ENCODE results near the gene RAE1. TPM values are rescaled to one million over a fixed set of nuclear protein-coding genes. Genes with fewer than 3 reads are reported as not detected.

The RAE1 gene
- total RNA-seq, 2 experiments from 2014 or later, result 45.6 to 46.5 TPM

- H3K4me1 Mint-ChIP-seq (ENCODE audit: low read depth), result peaks cover 78% of the 10 kb centered on the region
- H3K27ac Mint-ChIP-seq, result peak overlapping the region; percentile 99
- peak overlapping the region; percentile 80 for H3K4me3 Mint-ChIP-seq
Observed at GRCh38 chr20:57400821-57401564, 49.9 kb downstream of the RAE1 start.

GRCh38 chr20:57401565-57401918 lies 50.5 kb downstream of the RAE1 start:
- no peak for DNase-seq
- Mint-ChIP-seq H3K4me1 (ENCODE audit: low read depth) (peaks cover 72% of the 10 kb centered on the region), H3K27ac (peak overlapping the region; percentile 99), H3K27me3 (ENCODE audit: low read depth) (no peaks in the 10 kb centered on the region), H3K36me3 (ENCODE audit: low read depth) (peaks cover 57% of the 10 kb centered on the region), H3K4me3 (no peak overlapping the region), H3K9me3 (no peaks in the 10 kb centered on the region)
- CTCF ChIA-PET, result interaction anchor here (1.4 kb wide), 1 partner anchor 9 kb away, joined by 3 read pairs; no protein-coding TSS in a partner anchor
- intact Hi-C loops (cut with micrococcal nuclease), result no loop called here

More at GRCh38 chr20:57400821-57401564, 49.9 kb downstream of the RAE1 start:
- DNase-seq, result peak; percentile 33
- H3K27me3 Mint-ChIP-seq (ENCODE audit: low read depth), result no peaks in the 10 kb centered on the region
- H3K36me3 Mint-ChIP-seq (ENCODE audit: low read depth), result peaks cover 59% of the 10 kb centered on the region
- CTCF ChIA-PET, result interaction anchor here (1.0 to 1.4 kb wide), 3 partner anchors 8 to 95 kb away, joined by 3 read pairs; no protein-coding TSS in a partner anchor
- intact Hi-C loops (cut with micrococcal nuclease), result no loop called here
- no peaks in the 10 kb centered on the region for H3K9me3 Mint-ChIP-seq

DNA sequence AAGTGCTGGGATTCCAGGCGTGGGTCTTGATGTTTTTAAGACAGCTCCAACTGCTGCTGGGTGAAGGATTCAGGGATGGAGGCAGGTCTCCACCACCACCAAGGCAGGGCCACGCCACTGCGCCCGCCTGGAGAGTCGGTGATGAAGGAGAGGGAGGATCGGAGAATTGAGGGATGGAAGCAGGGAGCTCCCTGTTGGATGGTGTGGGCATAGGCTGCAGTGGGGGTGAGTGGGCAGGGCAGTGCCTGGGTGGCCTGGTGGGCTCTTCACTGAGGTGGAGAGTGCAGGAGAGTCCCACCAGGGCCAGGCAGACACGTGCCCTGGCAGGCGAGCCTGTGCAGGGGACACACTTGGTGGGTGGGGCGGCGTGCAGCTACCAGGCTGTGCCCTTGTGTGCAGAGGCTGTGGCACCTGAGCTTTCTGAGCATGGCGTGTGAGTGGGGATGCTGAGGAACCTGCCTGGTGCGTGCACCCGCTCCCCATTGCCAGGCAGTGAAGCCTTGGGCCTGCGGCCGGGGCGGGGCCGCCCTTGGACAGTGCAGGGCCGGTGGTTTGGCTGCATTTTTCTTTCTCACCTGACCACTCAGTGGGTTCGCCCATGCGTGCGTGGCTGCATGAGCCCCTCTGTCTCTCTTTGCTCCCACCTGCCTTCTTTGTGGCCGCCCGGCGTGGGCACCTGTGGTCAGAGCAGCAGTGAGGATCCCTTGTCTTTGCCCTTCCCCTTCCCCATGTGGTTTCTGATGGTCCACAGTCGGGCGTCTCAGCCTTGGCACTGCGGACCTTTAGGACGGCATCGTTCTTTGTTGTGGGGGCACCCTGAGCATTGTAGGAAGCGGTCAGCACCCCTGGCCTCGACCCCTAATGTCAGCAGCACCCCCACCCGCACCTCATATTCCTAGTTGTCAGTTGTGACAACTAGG lies 51.4 kb downstream of the RAE1 start:
- peak overlapping the region; percentile 99 for H3K27ac Mint-ChIP-seq
- H3K9me3 Mint-ChIP-seq, result no peaks in the 10 kb centered on the region
- CTCF ChIA-PET, result interaction anchor here (1.4 kb wide), 1 partner anchor 10 kb away, joined by 3 read pairs; no protein-coding TSS in a partner anchor
- no peak overlapping the region for H3K4me3 Mint-ChIP-seq
- no peaks in the 10 kb centered on the region for H3K27me3 Mint-ChIP-seq (ENCODE audit: low read depth)
- H3K36me3 Mint-ChIP-seq (ENCODE audit: low read depth), result peaks cover 56% of the 10 kb centered on the region
- no peak for DNase-seq
- peaks cover 65% of the 10 kb centered on the region for H3K4me1 Mint-ChIP-seq (ENCODE audit: low read depth)
- intact Hi-C loops (cut with micrococcal nuclease), result no loop called here

- peaks cover 57% of the 10 kb centered on the region for H3K4me1 Mint-ChIP-seq (ENCODE audit: low read depth)
- H3K36me3 Mint-ChIP-seq (ENCODE audit: low read depth), result peaks cover 58% of the 10 kb centered on the region
- H3K27me3 Mint-ChIP-seq (ENCODE audit: low read depth), result no peaks in the 10 kb centered on the region
- intact Hi-C loops (cut with micrococcal nuclease), result no loop called here
- H3K27ac Mint-ChIP-seq, result peak overlapping the region; percentile 74
- no peaks in the 10 kb centered on the region for H3K9me3 Mint-ChIP-seq
- CTCF ChIA-PET, result no interaction called here
- DNase-seq, result no peak
- H3K4me3 Mint-ChIP-seq, result no peak overlapping the region
Observed at GRCh38 chr20:57403216-57403615, 52.2 kb downstream of the RAE1 start.

GRCh38 chr20:57404006-57404405 lies 53.0 kb downstream of the RAE1 start:
- Mint-ChIP-seq H3K4me3 (no peak overlapping the region), H3K4me1 (ENCODE audit: low read depth) (peaks cover 52% of the 10 kb centered on the region), H3K27ac (peak overlapping the region; percentile 74), H3K36me3 (ENCODE audit: low read depth) (peaks cover 55% of the 10 kb centered on the region), H3K9me3 (no peaks in the 10 kb centered on the region), H3K27me3 (ENCODE audit: low read depth) (no peaks in the 10 kb centered on the region)
- DNase-seq, result no peak
- intact Hi-C loops (cut with micrococcal nuclease), result no loop called here
- CTCF ChIA-PET, result no interaction called here

- peaks cover 50% of the 10 kb centered on the region for H3K36me3 Mint-ChIP-seq (ENCODE audit: low read depth)
- no peak for DNase-seq
- intact Hi-C loops (cut with micrococcal nuclease), result no loop called here
- H3K4me1 Mint-ChIP-seq (ENCODE audit: low read depth), result peaks cover 47% of the 10 kb centered on the region
- H3K27me3 Mint-ChIP-seq (ENCODE audit: low read depth), result no peaks in the 10 kb centered on the region
- CTCF ChIA-PET, result no interaction called here
- H3K27ac Mint-ChIP-seq, result no peak overlapping the region
- H3K4me3 Mint-ChIP-seq, result no peak overlapping the region
- H3K9me3 Mint-ChIP-seq, result no peaks in the 10 kb centered on the region
Observed at GRCh38 chr20:57404419-57405072, 53.5 kb downstream of the RAE1 start.

GRCh38 chr20:57405236-57406016 lies 54.4 kb downstream of the RAE1 start:
- peak overlapping the region; percentile 24 for H3K27ac Mint-ChIP-seq
- DNase-seq, result no peak
- intact Hi-C loops (cut with micrococcal nuclease), result no loop called here
- H3K36me3 Mint-ChIP-seq (ENCODE audit: low read depth), result peaks cover 45% of the 10 kb centered on the region
- no peaks in the 10 kb centered on the region for H3K9me3 Mint-ChIP-seq
- peaks cover 38% of the 10 kb centered on the region for H3K4me1 Mint-ChIP-seq (ENCODE audit: low read depth)
- H3K27me3 Mint-ChIP-seq (ENCODE audit: low read depth), result no peaks in the 10 kb centered on the region
- CTCF ChIA-PET, result no interaction called here
- no peak overlapping the region for H3K4me3 Mint-ChIP-seq

GRCh38 chr20:57407541-57407956 lies 56.5 kb downstream of the RAE1 start:
- Mint-ChIP-seq H3K36me3 (ENCODE audit: low read depth) (peaks cover 29% of the 10 kb centered on the region), H3K4me1 (ENCODE audit: low read depth) (peaks cover 19% of the 10 kb centered on the region)

DNA sequence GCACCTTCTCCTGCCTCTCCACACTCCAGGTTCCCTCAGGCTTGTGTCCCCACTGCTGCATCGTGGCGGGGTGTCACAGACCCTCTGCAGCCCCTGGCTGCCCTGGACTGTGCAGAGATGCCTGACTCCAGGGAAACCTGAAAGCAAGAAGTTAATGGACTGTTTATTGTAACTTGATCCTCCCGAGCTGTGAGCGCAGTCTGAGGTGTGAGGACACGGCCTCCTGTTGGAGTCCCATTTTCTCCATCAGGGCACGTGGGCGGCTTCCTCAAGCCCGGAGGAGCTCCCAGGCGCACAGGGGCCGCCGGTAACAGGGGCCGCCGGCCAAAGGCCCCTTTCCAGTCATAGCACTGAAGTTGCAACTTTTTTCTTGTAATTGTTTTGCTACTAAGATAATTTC lies 57.1 kb downstream of the RAE1 start:
- no peaks in the 10 kb centered on the region for H3K27me3 Mint-ChIP-seq (ENCODE audit: low read depth)
- no peak for DNase-seq
- intact Hi-C loops (cut with micrococcal nuclease), result no loop called here
- H3K4me3 Mint-ChIP-seq, result no peak overlapping the region
- peaks cover 14% of the 10 kb centered on the region for H3K4me1 Mint-ChIP-seq (ENCODE audit: low read depth)
- H3K27ac Mint-ChIP-seq, result no peak overlapping the region
- no peaks in the 10 kb centered on the region for H3K9me3 Mint-ChIP-seq
- peaks cover 24% of the 10 kb centered on the region for H3K36me3 Mint-ChIP-seq (ENCODE audit: low read depth)
- CTCF ChIA-PET, result interaction anchor here (1.1 to 1.3 kb wide), 2 partner anchors 22 to 27 kb away, joined by 3 to 4 read pairs; no protein-coding TSS in a partner anchor

More at GRCh38 chr20:57407541-57407956, 56.5 kb downstream of the RAE1 start:
- CTCF ChIA-PET, result interaction anchor here (1.3 kb wide), 1 partner anchor 26 kb away, joined by 4 read pairs; no protein-coding TSS in a partner anchor
- no peak for DNase-seq
- Mint-ChIP-seq H3K4me3 (no peak overlapping the region), H3K27me3 (ENCODE audit: low read depth) (no peaks in the 10 kb centered on the region), H3K27ac (no peak overlapping the region), H3K9me3 (no peaks in the 10 kb centered on the region)
- intact Hi-C loops (cut with micrococcal nuclease), result no loop called here

DNA sequence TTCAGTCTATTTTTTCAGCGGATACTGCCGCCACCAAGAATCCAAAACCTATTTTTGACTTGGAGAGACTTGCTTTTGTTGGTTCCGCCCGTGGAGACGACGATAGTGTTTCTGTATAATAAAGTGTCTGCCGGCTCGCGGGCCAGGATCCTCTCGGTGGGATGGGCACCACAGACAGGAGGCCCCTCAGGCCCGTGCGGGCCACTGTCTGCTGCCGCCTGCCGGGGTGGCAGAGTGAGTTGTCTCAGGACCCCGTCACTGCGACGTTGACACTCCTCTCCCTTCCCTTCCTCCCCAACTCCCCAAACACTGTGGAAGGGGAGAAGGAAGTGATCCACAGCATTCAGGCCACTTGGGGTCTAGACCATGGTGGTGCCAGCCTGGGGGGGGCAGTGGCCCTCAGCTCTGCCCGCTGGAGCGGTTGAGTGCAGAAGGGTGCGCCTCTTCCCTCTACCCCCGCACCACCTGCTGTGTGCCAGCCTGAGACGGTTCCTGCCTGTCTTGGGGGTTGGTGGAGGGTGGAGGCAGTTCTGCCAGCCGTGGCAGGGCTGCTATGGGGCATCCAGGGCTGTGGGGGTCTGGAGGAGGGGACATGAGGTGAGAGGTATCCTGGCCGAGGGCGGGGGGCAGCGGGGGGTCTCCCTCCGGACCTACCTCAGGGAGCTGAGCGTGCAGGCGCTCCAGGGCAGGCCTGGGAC lies 57.6 kb downstream of the RAE1 start:
- H3K4me3 Mint-ChIP-seq, result no peak overlapping the region
- H3K27me3 Mint-ChIP-seq (ENCODE audit: low read depth), result no peaks in the 10 kb centered on the region
- no peak overlapping the region for H3K27ac Mint-ChIP-seq
- CTCF ChIA-PET, result interaction anchor here (1.1 kb wide), 1 partner anchor 21 kb away, joined by 3 read pairs; no protein-coding TSS in a partner anchor
- peaks cover 24% of the 10 kb centered on the region for H3K36me3 Mint-ChIP-seq (ENCODE audit: low read depth)
- no peak for DNase-seq
- peaks cover 10% of the 10 kb centered on the region for H3K4me1 Mint-ChIP-seq (ENCODE audit: low read depth)
- no peaks in the 10 kb centered on the region for H3K9me3 Mint-ChIP-seq
- intact Hi-C loops (cut with micrococcal nuclease), result no loop called here

GRCh38 chr20:57409316-57409671 lies 58.2 kb downstream of the RAE1 start:
- Mint-ChIP-seq H3K9me3 (no peaks in the 10 kb centered on the region), H3K36me3 (ENCODE audit: low read depth) (peaks cover 18% of the 10 kb centered on the region), H3K4me1 (ENCODE audit: low read depth) (peaks cover 4% of the 10 kb centered on the region), H3K4me3 (no peak overlapping the region), H3K27me3 (ENCODE audit: low read depth) (no peaks in the 10 kb centered on the region), H3K27ac (no peak overlapping the region)
- DNase-seq, result no peak
- intact Hi-C loops (cut with micrococcal nuclease), result no loop called here
- CTCF ChIA-PET, result interaction anchor here (1.1 kb wide), 2 partner anchors 20 to 46 kb away, joined by 3 read pairs; no protein-coding TSS in a partner anchor
